ENCODE data around the gene UTF1. TPM values are rescaled to one million over a fixed set of nuclear protein-coding genes. Genes with fewer than 3 reads are reported as not detected.

Gene UTF1
- total RNA-seq, 2 donors from 2014 or later: not detected

GRCh38 chr10:133235932-133236331, 5.9 kb downstream of the UTF1 start:
- Histone ChIP-seq H3K4me3 (peak overlapping the region; percentile 52), H3K27ac (peak overlapping the region in 1 of 2 donors; percentile 52), H3K4me1 (ENCODE audit: control insufficient read depth in 1 of 2, low read depth in 2 of 2) (peaks cover 0 to 18% of the 10 kb centered on the region in 2 donors), H3K27me3 (replicated peaks; ENCODE audit: insufficient read depth) (no peaks in the 10 kb centered on the region), H3K36me3 (no peaks in the 10 kb centered on the region), H3K9me3 (no peaks in the 10 kb centered on the region)
- no peak for TF ChIP-seq CTCF (IDR thresholded peaks at IDR 0.05)
- ATAC-seq (ENCODE audit: insufficient number of reproducible peaks, low FRiP score, low read depth) (no peak), DNase-seq (ENCODE audit: low spot score) (no peak)

GRCh38 chr10:133236401-133237240, 6.6 kb downstream of the UTF1 start:
- Histone ChIP-seq H3K27me3 (replicated peaks; ENCODE audit: insufficient read depth) (no peaks in the 10 kb centered on the region), H3K4me3 (peak overlapping the region; percentile 52), H3K9me3 (no peaks in the 10 kb centered on the region), H3K4me1 (ENCODE audit: control insufficient read depth in 1 of 2, low read depth in 2 of 2) (peaks cover 0 to 18% of the 10 kb centered on the region in 2 donors), H3K36me3 (no peaks in the 10 kb centered on the region), H3K27ac (peak overlapping the region in 1 of 2 donors; percentile 52)
- ATAC-seq (ENCODE audit: insufficient number of reproducible peaks, low FRiP score, low read depth) (no peak), DNase-seq (ENCODE audit: low spot score) (no peak)
- TF ChIP-seq CTCF (IDR thresholded peaks at IDR 0.05): no peak

GRCh38 chr10:133237241-133237587, 7.2 kb downstream of the UTF1 start:
- Histone ChIP-seq H3K4me1 (ENCODE audit: control insufficient read depth in 1 of 2, low read depth in 2 of 2) (peaks cover 0 to 18% of the 10 kb centered on the region in 2 donors), H3K9me3 (no peaks in the 10 kb centered on the region), H3K4me3 (peak overlapping the region; percentile 52), H3K36me3 (no peaks in the 10 kb centered on the region), H3K27me3 (replicated peaks; ENCODE audit: insufficient read depth) (no peaks in the 10 kb centered on the region), H3K27ac (no peak overlapping the region)
- DNase-seq (ENCODE audit: low spot score) (no peak), ATAC-seq (ENCODE audit: insufficient number of reproducible peaks, low FRiP score, low read depth) (no peak)
- TF ChIP-seq CTCF (IDR thresholded peaks at IDR 0.05): no peak

GRCh38 chr10:133237588-133238465, 7.8 kb downstream of the UTF1 start, which contains the start of gene VENTX:
VENTX (plus strand) TSS chr10:133237855; CDS start chr10:133237915, 60 bp downstream.
- peak within 1 kb of the TSS; percentile 52 for H3K4me3 ChIP-seq
- H3K36me3 ChIP-seq: no peaks in the 10 kb centered on the region
- ATAC-seq (ENCODE audit: insufficient number of reproducible peaks, low FRiP score, low read depth) (no peak), DNase-seq (ENCODE audit: low spot score) (no peak)
- TF ChIP-seq CTCF (IDR thresholded peaks at IDR 0.05): no peak
- H3K27ac ChIP-seq: no peak within 1 kb of the TSS
- peaks cover 0 to 18% of the 10 kb centered on the region in 2 donors for H3K4me1 ChIP-seq (ENCODE audit: control insufficient read depth in 1 of 2, low read depth in 2 of 2)
- H3K27me3 ChIP-seq (replicated peaks; ENCODE audit: insufficient read depth): no peaks in the 10 kb centered on the region
- H3K9me3 ChIP-seq: no peaks in the 10 kb centered on the region

- H3K9me3 ChIP-seq: no peaks in the 10 kb centered on the region
- no peak overlapping the region for H3K27ac ChIP-seq
- ATAC-seq (ENCODE audit: insufficient number of reproducible peaks, low FRiP score, low read depth) (no peak), DNase-seq (ENCODE audit: low spot score) (no peak)
- no peak overlapping the region for H3K4me3 ChIP-seq
- peaks cover 0 to 18% of the 10 kb centered on the region in 2 donors for H3K4me1 ChIP-seq (ENCODE audit: control insufficient read depth in 1 of 2, low read depth in 2 of 2)
- no peaks in the 10 kb centered on the region for H3K27me3 ChIP-seq (replicated peaks; ENCODE audit: insufficient read depth)
- TF ChIP-seq CTCF (IDR thresholded peaks at IDR 0.05): no peak
- no peaks in the 10 kb centered on the region for H3K36me3 ChIP-seq
Measured at GRCh38 chr10:133238466-133238804, 8.4 kb downstream of the UTF1 start.

Measured in thoracic aorta (tissue), 2 donors.